Measurements from ENCODE around the gene DRAP1. TPM values are rescaled to one million over a fixed set of nuclear protein-coding genes. Genes with fewer than 3 reads are reported as not detected.

DRAP1 gene
- polyA plus RNA-seq, 3 donors: 65.8 to 84.6 (median 75.8) TPM

DNA sequence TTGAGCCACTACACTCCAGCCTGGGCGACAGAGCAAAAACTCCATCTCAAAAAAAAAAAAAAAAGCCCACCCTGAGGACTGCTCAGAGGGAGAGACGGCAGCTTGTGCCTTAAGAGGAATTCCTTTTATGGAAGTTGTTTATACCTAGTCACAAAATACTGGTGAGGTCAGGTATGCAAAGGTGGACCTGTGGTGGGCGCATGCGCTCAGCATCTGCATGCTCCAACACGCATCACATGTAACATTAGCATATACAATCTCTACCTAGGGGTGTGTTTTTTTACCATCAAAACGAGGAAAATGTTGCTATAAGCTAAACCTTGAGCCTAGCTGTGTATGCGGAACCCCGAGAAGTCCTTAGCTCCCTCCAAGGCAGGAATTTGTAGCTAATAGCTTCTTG is 35.5 kb downstream of the DRAP1 start:
- DNase-seq (ENCODE audit: low read depth in 3 of 3, low spot score in 2 of 3): no peak

DNA sequence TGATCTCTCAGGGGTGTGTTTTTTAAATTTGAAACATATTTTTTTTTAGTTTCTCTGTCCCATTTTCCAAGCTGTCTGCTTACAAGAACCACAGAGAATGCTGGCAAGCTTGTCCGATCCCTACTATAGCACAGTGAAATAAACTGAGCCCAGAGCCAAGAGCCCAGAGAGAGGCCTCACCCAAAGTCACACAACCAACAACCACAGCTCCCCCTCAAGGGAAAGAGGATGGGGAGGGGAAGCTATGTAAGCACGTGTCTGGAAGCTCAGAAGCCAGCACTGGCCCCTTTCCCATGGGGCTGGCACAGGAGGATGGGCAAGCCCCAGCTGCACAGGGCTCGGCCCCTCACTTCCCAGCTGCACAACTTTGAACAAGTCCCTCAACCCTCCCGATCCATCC is 39.1 kb downstream of the DRAP1 start:
- DNase-seq (ENCODE audit: low read depth in 3 of 3, low spot score in 2 of 3): no peak

DNA sequence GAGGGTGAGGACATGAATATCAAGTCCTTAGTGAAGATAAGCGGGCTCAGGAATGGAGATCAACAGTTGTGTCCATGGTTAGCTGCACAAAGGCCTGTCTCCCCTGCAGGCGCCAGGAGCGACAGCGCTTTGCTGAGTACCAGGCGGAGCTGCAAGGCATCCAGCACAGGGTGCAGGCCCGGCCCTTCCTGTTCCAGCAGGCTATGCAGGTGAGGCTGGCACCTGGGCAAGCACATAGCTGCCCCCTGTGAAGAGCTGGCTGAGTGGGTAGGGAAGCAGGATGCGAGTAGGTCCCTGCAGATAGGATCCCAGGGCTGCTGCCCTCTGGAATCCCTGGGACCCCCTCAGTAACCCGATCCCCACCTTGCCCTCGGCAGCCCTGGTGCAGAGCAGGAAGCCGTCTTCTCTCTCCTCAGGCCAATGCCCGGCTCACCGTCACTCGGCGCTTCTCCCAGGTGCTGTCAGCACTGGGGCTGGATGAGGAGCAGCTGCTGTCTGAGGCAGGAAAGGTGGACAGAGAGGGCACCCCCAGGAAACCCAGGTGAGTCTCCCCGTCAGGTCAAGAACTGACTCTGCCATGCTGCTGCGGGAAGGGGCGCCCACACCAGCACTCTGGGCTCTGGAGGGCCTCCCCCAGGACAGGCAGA is 39.7 kb downstream of the DRAP1 start:
- no peak for DNase-seq (ENCODE audit: low read depth in 3 of 3, low spot score in 2 of 3)

DNA sequence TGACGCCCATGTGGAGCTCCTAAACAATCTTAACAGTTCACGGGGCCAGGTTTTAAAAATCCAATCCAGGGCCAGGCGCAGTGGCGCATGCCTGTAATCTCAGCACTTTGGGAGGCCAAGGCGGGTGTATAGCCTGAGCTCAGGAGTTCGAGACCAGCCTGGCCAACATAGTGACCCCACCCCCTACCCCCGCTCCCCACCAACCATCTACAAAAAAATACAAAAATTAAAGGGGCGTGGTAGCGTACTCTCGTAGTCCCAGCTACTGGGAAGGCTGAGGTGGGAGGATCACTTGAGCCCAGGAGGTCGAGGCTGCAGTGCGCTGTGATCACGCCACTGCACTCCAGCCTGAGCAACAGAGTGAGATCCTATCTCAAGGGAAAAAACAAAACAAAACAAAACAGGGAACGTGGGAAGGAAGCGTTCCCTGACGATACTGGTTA is 41.6 kb downstream of the DRAP1 start:
- DNase-seq (ENCODE audit: low read depth in 3 of 3, low spot score in 2 of 3): no peak

DNA sequence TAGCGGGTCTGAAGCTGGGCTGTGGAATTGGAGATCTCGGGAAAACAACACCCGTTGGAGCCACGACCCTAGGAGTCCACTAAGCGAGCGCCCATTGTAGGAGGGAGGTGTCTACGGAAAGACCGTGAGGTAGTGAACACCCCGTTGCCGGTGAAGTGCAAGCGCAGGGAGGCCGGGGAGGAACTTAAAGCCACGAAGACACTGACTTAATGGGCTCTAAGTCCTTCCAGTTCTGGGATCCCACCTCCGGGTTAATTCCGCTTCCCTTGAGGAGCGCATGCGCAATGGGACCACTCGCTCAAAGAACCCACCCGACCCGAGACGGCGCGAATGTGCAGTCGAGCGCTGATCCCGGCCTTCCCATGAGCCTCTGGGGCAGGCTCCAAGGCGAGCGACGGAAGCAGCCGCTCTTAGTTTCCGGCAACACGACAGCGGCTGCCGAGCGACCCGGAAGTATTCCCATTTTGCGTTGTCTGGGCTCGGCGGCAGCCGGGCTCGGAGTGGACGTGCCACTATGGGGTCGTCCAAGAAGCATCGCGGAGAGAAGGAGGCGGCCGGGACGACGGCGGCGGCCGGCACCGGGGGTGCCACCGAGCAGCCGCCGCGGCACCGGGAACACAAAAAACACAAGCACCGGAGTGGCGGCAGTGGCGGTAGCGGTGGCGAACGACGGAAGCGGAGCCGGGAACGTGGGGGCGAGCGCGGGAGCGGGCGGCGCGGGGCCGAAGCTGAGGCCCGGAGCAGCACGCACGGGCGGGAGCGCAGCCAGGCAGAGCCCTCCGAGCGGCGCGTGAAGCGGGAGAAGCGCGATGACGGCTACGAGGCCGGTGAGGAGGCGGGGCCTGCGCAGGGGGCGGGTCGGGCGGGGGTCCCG is 42.3 kb downstream of the DRAP1 start, which contains the start of gene SART1:
TSS of gene SART1 (plus strand) at position 468 of the 874 bp plus-strand sequence. CDS start at position 515, 47 bp downstream.
- peak; percentile 92 to 97 (median 96) for DNase-seq (ENCODE audit: low read depth in 3 of 3, low spot score in 2 of 3)

DNA sequence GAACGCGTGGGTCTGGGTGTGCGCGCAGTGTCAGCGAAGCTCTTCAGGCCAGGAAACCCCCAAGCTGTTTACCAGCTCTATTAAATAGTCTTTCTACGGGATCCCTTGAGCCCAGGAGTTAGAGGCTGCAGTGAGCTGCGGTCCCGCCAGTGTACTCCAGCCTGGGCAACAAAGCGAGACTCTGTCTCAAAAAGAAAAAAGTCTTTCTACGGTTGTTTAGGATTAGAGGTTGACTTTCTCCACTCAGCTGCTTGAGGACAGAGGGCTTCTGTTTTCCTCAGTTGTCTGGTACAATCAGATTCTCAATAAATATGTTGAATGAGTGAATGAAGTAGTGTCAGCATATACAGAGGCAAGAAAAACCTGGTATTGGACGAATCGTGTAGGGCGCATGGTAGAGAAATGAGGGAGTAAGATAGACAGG is 42.9 kb downstream of the DRAP1 start:
- no peak for DNase-seq (ENCODE audit: low read depth in 3 of 3, low spot score in 2 of 3)

DNA sequence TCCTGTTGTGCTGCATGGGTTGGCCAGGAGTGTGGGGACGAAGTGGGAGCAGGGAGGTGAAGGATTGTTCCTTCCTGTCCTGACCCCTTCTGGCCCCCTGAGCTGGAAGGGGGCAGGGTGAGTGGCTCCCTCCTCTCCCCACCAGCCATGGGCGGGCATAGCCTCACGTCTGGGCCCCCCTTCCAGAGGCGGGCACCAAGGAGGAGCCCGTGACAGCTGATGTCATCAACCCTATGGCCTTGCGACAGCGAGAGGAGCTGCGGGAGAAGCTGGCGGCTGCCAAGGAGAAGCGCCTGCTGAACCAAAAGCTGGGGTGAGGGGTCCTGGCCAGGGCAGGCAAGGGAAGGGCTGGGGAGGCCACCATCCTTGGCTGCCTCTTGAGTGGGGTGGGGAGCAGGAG is 45.7 kb downstream of the DRAP1 start:
- DNase-seq (ENCODE audit: low read depth in 3 of 3, low spot score in 2 of 3): no peak

DNA sequence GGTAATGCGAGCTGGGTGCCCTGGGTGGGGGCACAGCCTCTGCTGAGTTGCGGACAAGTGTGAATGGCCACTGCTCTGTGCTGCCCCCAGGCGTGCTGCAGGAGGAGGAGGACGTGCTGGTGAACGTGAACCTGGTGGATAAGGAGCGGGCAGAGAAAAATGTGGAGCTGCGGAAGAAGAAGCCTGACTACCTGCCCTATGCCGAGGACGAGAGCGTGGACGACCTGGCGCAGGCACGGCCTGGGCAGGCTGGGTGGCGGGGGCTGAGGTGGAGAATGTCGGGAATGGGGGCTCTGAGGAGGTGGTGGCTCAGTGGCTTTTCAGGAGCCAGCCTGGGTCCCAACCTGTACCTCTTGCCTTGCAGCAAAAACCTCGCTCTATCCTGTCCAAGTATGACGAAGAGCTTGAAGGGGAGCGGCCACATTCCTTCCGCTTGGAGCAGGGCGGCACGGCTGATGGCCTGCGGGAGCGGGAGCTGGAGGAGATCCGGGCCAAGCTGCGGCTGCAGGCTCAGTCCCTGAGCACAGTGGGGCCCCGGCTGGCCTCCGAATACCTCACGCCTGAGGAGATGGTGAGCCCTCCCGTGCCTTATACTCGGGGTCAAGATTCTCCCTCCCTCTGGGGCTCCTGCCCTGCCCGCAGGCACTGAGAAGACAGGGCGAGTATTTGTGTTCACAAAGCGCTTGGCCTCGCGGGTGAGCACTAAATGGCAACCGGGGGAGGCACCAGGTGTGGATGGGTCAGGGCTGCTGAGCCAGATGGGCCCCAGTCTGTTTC is 46.9 kb downstream of the DRAP1 start:
- no peak for DNase-seq (ENCODE audit: low read depth in 3 of 3, low spot score in 2 of 3)

DNA sequence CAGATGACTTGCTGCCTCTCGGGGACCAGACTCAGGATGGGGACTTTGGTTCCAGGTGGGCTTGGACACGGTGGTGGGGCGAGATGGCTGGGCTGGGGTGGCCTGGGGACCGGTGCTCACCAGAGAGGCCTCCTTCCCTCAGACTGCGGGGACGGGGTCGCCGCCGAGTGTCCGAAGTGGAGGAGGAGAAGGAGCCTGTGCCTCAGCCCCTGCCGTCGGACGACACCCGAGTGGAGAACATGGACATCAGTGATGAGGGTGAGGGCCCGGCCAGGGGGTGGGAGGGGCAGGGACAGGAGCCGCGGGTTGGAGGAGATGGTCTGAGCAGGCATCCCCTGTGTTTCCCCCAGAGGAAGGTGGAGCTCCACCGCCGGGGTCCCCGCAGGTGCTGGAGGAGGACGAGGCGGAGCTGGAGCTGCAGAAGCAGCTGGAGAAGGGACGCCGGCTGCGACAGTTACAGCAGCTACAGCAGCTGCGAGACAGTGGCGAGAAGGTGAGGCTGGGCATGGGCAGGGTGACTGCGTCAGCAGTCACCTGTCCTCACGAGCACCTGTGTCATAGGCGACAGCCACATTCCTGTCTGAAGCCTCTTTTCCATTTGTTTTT is 48.2 kb downstream of the DRAP1 start:
- DNase-seq (ENCODE audit: low read depth in 3 of 3, low spot score in 2 of 3): no peak

DNA sequence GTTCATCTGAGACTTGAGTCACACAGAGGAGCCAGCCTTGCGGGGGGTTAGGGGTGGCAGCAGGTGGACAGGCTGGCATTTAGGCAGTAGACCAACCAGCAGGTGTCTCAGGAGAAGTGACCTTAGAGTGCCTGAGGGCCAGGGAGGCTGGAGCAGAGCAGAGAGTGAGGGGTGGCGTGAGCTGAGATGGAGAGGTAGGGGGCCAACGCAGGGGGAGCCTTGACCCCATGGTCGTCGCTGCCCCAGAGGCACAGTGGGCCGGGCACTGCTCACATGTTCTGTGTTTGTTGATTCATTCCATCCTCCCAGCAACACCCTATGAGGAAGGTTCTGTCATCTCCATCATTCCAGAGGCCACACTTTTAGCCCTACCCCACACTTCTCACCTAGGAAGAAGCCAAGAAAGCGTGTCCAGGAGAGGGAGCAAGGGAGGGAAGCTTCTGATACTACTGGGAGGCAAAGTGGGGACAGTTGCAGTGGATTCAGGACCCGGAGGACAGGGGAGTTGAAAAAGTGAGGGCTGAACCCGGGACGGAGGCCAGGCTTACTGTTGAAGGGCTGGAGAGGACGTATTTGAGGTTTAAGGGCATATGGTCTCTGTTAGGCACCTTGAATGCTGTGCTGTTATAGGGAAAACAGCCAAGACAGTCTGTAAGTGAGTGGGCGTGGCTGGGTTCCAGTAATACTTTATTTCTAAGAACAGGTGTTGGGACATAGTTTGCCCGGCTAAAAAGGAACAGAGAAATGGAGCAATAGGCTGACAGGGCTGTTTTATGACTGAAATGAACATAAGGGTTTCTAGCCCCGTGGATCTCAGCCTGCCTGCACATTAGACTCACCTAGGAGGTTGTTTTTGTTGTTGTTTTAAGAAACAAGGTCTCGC is 49.6 kb downstream of the DRAP1 start:
- DNase-seq (ENCODE audit: low read depth in 3 of 3, low spot score in 2 of 3): no peak

Other genes starting within 250 kb of the DRAP1 start
- gene KAT5, start 207.2 kb upstream of the DRAP1 start, polyA plus RNA-seq (ENCODE audit: insufficient read length in 3 of 3): 10 to 100 TPM; 64.9 to 72.9 (median 69.0) TPM
- 10 to 100 TPM; 28.3 to 39.1 (median 35.1) TPM for gene RNASEH2C, start 198.6 kb upstream of the DRAP1 start, polyA plus RNA-seq (ENCODE audit: insufficient read length in 3 of 3)
- 1 to 10 TPM; 5.3 to 6.3 (median 5.5) TPM for gene AP5B1, start 138.4 kb upstream of the DRAP1 start, polyA plus RNA-seq (ENCODE audit: insufficient read length in 3 of 3)
- gene OVOL1, start 132.4 kb upstream of the DRAP1 start, polyA plus RNA-seq (ENCODE audit: insufficient read length in 3 of 3): 10 to 100 TPM in 2 of 3 donors, 1 to 10 TPM in 1; 9.3 to 12.8 (median 12.6) TPM
- 1 to 10 TPM; 1.3 to 2.7 (median 1.6) TPM for gene SNX32, start 85.5 kb upstream of the DRAP1 start, polyA plus RNA-seq (ENCODE audit: insufficient read length in 3 of 3)
- gene CFL1, start 61.2 kb upstream of the DRAP1 start, polyA plus RNA-seq (ENCODE audit: insufficient read length in 3 of 3): 100 to 1,000 TPM; 744 to 846 (median 760) TPM
- 10 to 100 TPM; 43.5 to 50.8 (median 48.1) TPM for gene MUS81, start 59.0 kb upstream of the DRAP1 start, polyA plus RNA-seq (ENCODE audit: insufficient read length in 3 of 3)
- 10 to 100 TPM; 95.8 to 98.0 (median 96.3) TPM for gene EFEMP2, start 46.6 kb upstream of the DRAP1 start, polyA plus RNA-seq (ENCODE audit: insufficient read length in 3 of 3)
- gene CTSW, start 39.6 kb upstream of the DRAP1 start, polyA plus RNA-seq (ENCODE audit: insufficient read length in 3 of 3): 1 to 10 TPM; 1.0 to 1.2 (median 1.2) TPM
- 10 to 100 TPM; 90.0 to 97.3 (median 94.2) TPM for gene FIBP, start 31.0 kb upstream of the DRAP1 start, polyA plus RNA-seq (ENCODE audit: insufficient read length in 3 of 3)
- gene CCDC85B, start 28.8 kb upstream of the DRAP1 start, polyA plus RNA-seq (ENCODE audit: insufficient read length in 3 of 3): 1 to 10 TPM; 6.7 to 8.3 (median 8.0) TPM
- gene FOSL1, start 19.0 kb upstream of the DRAP1 start, polyA plus RNA-seq (ENCODE audit: insufficient read length in 3 of 3): under 1 TPM in 1 of 3 donors, not detected in 2; 0.11 TPM
- 10 to 100 TPM; 33.8 to 38.1 (median 36.0) TPM for gene C11orf68, start 364 bp upstream of the DRAP1 start, polyA plus RNA-seq (ENCODE audit: insufficient read length in 3 of 3)
- not detected for gene TSGA10IP, start 26.1 kb downstream of the DRAP1 start, polyA plus RNA-seq (ENCODE audit: insufficient read length in 3 of 3)
- 10 to 100 TPM; 42.9 to 43.7 (median 43.2) TPM for gene SART1, start 42.3 kb downstream of the DRAP1 start, polyA plus RNA-seq (ENCODE audit: insufficient read length in 3 of 3)
- gene EIF1AD, start 82.7 kb downstream of the DRAP1 start, polyA plus RNA-seq (ENCODE audit: insufficient read length in 3 of 3): 10 to 100 TPM; 25.8 to 31.3 (median 29.9) TPM
- gene BANF1, start 83.1 kb downstream of the DRAP1 start, polyA plus RNA-seq (ENCODE audit: insufficient read length in 3 of 3): 100 to 1,000 TPM; 263 to 275 (median 271) TPM
- gene CST6, start 92.6 kb downstream of the DRAP1 start, polyA plus RNA-seq (ENCODE audit: insufficient read length in 3 of 3): not detected
- gene CATSPER1, start 107.1 kb downstream of the DRAP1 start, polyA plus RNA-seq (ENCODE audit: insufficient read length in 3 of 3): not detected
- 1 to 10 TPM; 4.0 to 4.6 (median 4.0) TPM for gene GAL3ST3, start 129.7 kb downstream of the DRAP1 start, polyA plus RNA-seq (ENCODE audit: insufficient read length in 3 of 3)
- gene SF3B2, start 132.9 kb downstream of the DRAP1 start, polyA plus RNA-seq (ENCODE audit: insufficient read length in 3 of 3): 100 to 1,000 TPM; 255 to 281 (median 256) TPM
- 10 to 100 TPM; 44.0 to 50.8 (median 45.6) TPM for gene PACS1, start 150.8 kb downstream of the DRAP1 start, polyA plus RNA-seq (ENCODE audit: insufficient read length in 3 of 3)

All from right renal cortex interstitium (tissue), 3 donors.